Activated CD4-positive, alpha-beta T cell treated with anti-CD3 and anti-CD28 coated beads, Interleukin-2, amount 10 ng/mL, durations not matched to agents 7 days and 5 days (primary cell): ENCODE measurements around the gene RPS21. TPM values are rescaled to one million over a fixed set of nuclear protein-coding genes. Genes with fewer than 3 reads are reported as not detected.

Experiments
- CTCF ChIA-PET: fragments of 350-600 bp; sonication (Branson Sonifier 250); formaldehyde crosslinking; loops from one replicate; lab custom pipeline; 2021; ENCODE audit warnings: antibody characterized with exemption; lab: Charles Lee
- POLR2A ChIA-PET: fragments of 350-600 bp; sonication (Branson Sonifier 250); formaldehyde crosslinking; loops from one replicate; lab custom pipeline; 2021; ENCODE audit warnings: antibody characterized with exemption; lab: Charles Lee
- DNase-seq: peaks from one replicate; pipeline ENCODE4 v3.0.0-alpha.2; 2020
- H3K27ac Mint-ChIP-seq: one replicate; pipeline ENCODE4 v1.8.0; 2021; ENCODE audit warnings: mild to moderate bottlenecking, moderate library complexity, mixed read lengths
- H3K27me3 Mint-ChIP-seq: one replicate; pipeline ENCODE4 v1.8.0; 2021; ENCODE audit warnings: mixed read lengths
- H3K36me3 Mint-ChIP-seq: one replicate; pipeline ENCODE4 v1.8.0; 2021; ENCODE audit warnings: low read depth, mixed read lengths
- H3K4me1 Mint-ChIP-seq: one replicate; pipeline ENCODE4 v1.8.0; 2021; ENCODE audit warnings: mixed read lengths
- H3K4me3 Mint-ChIP-seq: one replicate; pipeline ENCODE4 v1.8.0; 2021; ENCODE audit warnings: mild to moderate bottlenecking, moderate library complexity, mixed read lengths
- H3K9me3 Mint-ChIP-seq: one replicate; pipeline ENCODE4 v1.8.0; 2021; ENCODE audit warnings: mixed read lengths
- total RNA-seq, 2 experiments: library from RNA; stranded (reverse); gene quantifications; one replicate each; pipeline ENCODE4 v1.2.3, GENCODE V29; 2021

Gene RPS21
- total RNA-seq, 2 experiments from 2014 or later = 1,391 to 1,979 TPM

- H3K9me3 Mint-ChIP-seq = no peaks in the 10 kb centered on the region
- POLR2A ChIA-PET = no interaction called here
Observed at GRCh38 chr20:62356589-62357186, 30.2 kb upstream of the RPS21 start.

GRCh38 chr20:62357187-62357667 lies 29.7 kb upstream of the RPS21 start:
- ChIA-PET POLR2A (no interaction called here), CTCF (no interaction called here)
- Mint-ChIP-seq H3K36me3 (no peaks in the 10 kb centered on the region), H3K27me3 (no peaks in the 10 kb centered on the region), H3K9me3 (no peaks in the 10 kb centered on the region), H3K4me1 (no peaks in the 10 kb centered on the region), H3K27ac (no peak overlapping the region), H3K4me3 (no peak overlapping the region)
- no peak for DNase-seq

More at GRCh38 chr20:62356589-62357186, 30.2 kb upstream of the RPS21 start:
- no peaks in the 10 kb centered on the region for H3K4me1 Mint-ChIP-seq
- no peak overlapping the region for H3K27ac Mint-ChIP-seq
- H3K36me3 Mint-ChIP-seq = no peaks in the 10 kb centered on the region
- no peak for DNase-seq
- no peak overlapping the region for H3K4me3 Mint-ChIP-seq
- CTCF ChIA-PET = no interaction called here
- H3K27me3 Mint-ChIP-seq = no peaks in the 10 kb centered on the region

GRCh38 chr20:62357681-62358080 lies 29.2 kb upstream of the RPS21 start:
- Mint-ChIP-seq H3K36me3 (no peaks in the 10 kb centered on the region), H3K4me1 (no peaks in the 10 kb centered on the region), H3K9me3 (no peaks in the 10 kb centered on the region), H3K27me3 (no peaks in the 10 kb centered on the region), H3K4me3 (no peak overlapping the region), H3K27ac (no peak overlapping the region)
- no peak for DNase-seq
- ChIA-PET POLR2A (no interaction called here), CTCF (no interaction called here)

DNA sequence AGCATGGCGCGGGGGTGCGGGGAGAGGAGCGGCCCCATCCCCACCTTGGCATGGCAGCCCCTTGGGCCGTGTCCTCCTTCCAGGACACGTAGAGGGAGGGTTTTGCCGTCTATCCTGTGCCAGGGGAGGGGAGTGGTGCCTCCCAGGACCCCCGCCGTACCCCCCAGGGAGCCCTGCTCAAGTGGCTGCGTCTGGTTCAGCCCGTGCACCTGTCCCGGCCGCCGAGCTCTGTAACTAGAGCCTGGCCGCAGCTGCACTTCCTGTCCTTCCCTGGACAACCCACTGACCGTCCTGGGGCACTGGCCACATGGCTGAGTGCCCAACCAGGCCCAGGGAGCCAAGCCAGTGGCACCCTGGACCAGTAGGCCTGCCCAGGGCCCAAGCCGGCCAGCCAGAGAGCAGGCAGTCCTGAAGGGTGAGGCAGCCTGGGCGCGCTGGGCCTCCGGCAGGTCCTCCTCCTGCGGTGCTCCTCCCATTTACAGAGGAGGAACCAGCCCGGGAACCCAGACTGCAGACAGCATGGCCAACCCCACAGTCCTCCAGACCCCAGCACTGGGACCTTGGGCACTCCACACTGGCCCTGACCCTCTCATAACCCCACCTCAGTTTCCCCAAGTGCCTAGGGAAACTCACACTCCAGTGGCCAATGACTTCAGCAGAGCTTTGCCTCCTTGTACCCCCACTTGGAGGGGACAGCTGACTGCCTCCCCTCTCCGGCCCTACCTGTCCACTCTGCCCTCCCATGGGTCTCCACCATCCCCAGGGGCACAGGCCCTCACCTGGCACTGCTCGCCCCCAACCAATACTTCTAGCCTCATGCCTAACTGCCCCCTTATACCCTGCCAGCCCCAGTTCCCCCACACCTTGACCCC lies 28.5 kb upstream of the RPS21 start:
- Mint-ChIP-seq H3K4me3 (no peak overlapping the region), H3K9me3 (no peaks in the 10 kb centered on the region), H3K27ac (no peak overlapping the region), H3K4me1 (no peaks in the 10 kb centered on the region), H3K36me3 (no peaks in the 10 kb centered on the region), H3K27me3 (no peaks in the 10 kb centered on the region)
- CTCF ChIA-PET = no interaction called here
- DNase-seq = no peak
- POLR2A ChIA-PET = no interaction called here

GRCh38 chr20:62359043-62359490 lies 27.8 kb upstream of the RPS21 start:
- no peaks in the 10 kb centered on the region for H3K4me1 Mint-ChIP-seq
- CTCF ChIA-PET = no interaction called here
- no peaks in the 10 kb centered on the region for H3K9me3 Mint-ChIP-seq
- POLR2A ChIA-PET = no interaction called here
- no peaks in the 10 kb centered on the region for H3K27me3 Mint-ChIP-seq
- no peaks in the 10 kb centered on the region for H3K36me3 Mint-ChIP-seq
- DNase-seq = no peak
- no peak overlapping the region for H3K4me3 Mint-ChIP-seq
- H3K27ac Mint-ChIP-seq = no peak overlapping the region

DNA sequence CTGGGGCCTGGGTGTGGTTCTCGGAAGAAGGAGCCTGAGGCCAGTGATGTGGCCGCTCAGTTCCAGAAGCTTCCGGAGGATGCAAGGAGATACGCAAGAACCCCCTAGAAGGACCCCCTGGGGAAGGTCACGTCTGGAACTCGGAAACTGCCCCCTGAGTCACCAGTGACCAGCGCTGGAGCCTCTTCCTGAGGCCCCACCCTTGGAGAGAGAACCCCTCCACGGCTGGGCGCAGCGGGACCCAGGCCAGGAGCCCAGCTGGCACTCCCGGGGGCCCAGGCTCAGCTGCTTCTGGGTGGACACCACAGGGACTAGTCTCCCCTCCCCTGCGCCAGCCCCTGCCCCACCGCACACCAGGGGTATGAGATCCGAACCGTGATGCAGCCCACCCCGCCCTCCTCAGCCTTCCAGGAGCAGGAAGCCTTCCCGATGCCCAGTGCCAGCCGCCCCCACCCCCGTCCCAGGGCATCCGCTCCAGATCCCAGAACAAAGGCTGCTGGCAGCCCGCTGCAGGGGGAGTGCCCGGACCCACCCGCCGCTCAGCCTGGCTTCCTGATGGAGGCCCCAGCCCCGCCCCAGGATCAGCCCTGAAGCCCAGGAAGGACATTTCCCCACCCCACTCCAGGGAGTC lies 27.3 kb upstream of the RPS21 start:
- no peak overlapping the region for H3K27ac Mint-ChIP-seq
- H3K4me3 Mint-ChIP-seq = no peak overlapping the region
- peaks cover under 1% of the 10 kb centered on the region for H3K27me3 Mint-ChIP-seq
- ChIA-PET POLR2A (no interaction called here), CTCF (no interaction called here)
- H3K36me3 Mint-ChIP-seq = no peaks in the 10 kb centered on the region
- no peaks in the 10 kb centered on the region for H3K9me3 Mint-ChIP-seq
- no peak for DNase-seq
- no peaks in the 10 kb centered on the region for H3K4me1 Mint-ChIP-seq

DNA sequence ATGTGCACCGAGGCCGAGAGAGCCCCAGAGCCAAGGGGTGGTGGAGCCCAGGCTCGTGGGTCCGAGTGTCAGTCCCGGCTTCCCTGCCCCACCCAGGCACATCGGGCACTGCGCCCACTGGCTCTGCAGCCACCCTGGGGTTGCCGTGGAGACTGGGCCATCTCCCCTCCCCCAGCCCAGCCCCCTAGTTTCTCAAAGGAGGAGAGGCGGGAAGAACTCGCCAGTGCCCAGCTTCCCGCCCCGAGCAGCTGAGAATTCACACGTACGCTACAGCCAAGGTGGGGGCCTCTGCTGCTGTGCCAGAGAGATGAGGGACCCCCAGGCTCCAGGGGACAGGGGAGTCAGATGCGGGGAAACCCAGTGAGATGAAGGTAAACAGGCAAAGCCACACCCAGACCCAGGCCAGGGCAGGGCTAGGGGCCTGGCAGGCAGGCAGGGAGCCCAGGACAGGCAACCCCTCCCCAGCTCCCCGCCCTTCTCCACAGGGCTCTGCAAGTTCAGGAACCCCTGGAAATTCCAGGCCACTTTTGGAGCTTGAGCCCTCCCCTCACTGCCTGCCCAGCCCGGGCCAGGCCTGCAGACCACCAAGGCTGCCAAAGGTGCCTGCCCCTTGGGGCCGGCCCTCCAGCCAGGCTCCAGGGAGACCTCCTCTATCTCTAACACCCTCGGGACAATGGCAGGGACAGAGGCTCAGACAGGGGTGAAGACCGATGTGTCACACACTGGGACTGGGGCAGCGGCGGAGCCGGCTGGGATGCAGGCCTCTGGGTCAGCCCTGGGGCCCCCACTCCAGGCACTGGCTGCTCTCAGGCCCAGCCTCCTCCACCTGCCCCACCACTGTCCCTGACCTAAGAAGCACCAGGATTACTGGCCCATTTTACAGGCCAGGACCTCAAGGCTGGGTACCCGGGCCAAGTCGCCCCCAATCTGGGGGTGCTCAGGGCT lies 25.8 kb upstream of the RPS21 start:
- H3K9me3 Mint-ChIP-seq = no peaks in the 10 kb centered on the region
- H3K4me3 Mint-ChIP-seq = no peak overlapping the region
- H3K27me3 Mint-ChIP-seq = peaks cover 9% of the 10 kb centered on the region
- ChIA-PET CTCF (no interaction called here), POLR2A (no interaction called here)
- H3K4me1 Mint-ChIP-seq = no peaks in the 10 kb centered on the region
- H3K27ac Mint-ChIP-seq = no peak overlapping the region
- DNase-seq = no peak
- H3K36me3 Mint-ChIP-seq = no peaks in the 10 kb centered on the region

DNA sequence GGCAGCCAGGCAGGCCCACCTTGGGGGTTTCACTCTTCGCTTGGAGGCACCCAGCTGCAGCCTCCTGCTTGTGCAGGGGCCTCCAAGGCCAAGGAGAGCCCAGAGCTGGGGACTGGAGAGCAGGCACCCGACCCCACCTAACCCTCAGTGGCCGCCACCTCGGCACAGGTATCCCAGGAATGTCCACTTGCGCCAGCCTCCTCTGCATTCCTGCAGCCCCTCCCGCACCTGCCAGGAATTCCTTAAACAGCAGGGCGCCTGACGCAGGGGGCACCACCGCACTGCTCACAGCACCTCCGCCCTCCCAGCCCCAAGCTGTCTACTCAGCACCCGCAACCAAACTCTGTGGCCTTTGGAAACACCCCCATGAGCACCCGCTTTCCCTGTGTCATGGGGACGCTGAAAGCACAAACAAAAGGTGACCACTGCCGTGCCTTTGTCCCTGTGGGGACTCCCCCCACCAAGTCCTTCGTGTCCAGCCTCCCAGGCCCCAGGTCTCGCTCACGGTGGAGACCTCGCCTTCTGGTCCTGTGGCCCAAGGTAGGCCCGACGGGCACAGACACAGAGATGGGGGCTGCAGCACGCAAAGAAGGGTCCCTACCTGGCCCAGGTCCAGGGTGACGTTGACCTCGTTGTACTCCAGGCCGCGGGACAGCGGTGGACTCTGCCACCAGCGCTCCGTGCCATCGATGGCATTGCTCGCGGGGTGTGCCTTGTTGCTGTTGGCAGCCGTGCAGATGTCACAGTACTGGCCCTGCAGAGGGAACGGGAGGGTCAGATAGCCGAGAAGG lies 24.9 kb upstream of the RPS21 start:
- Mint-ChIP-seq H3K27ac (no peak overlapping the region), H3K9me3 (no peaks in the 10 kb centered on the region), H3K36me3 (no peaks in the 10 kb centered on the region), H3K27me3 (peaks cover 9% of the 10 kb centered on the region), H3K4me1 (no peaks in the 10 kb centered on the region), H3K4me3 (no peak overlapping the region)
- ChIA-PET POLR2A (no interaction called here), CTCF (no interaction called here)
- DNase-seq = no peak

- H3K36me3 Mint-ChIP-seq = no peaks in the 10 kb centered on the region
- no peak overlapping the region for H3K27ac Mint-ChIP-seq
- CTCF ChIA-PET = interaction anchor here (1.1 kb wide), 1 partner anchor 13 kb away, joined by 3 read pairs; no protein-coding TSS in a partner anchor
Observed at GRCh38 chr20:62362590-62362940, 24.3 kb upstream of the RPS21 start.

GRCh38 chr20:62362991-62363919 lies 23.6 kb upstream of the RPS21 start:
- Mint-ChIP-seq H3K27me3 (peaks cover 15% of the 10 kb centered on the region), H3K27ac (no peak overlapping the region), H3K4me1 (no peaks in the 10 kb centered on the region), H3K9me3 (no peaks in the 10 kb centered on the region), H3K4me3 (no peak overlapping the region), H3K36me3 (no peaks in the 10 kb centered on the region)
- DNase-seq = no peak
- POLR2A ChIA-PET = no interaction called here
- CTCF ChIA-PET = interaction anchor here (1.1 kb wide), 1 partner anchor 12 kb away, joined by 3 read pairs; no protein-coding TSS in a partner anchor

More at GRCh38 chr20:62362590-62362940, 24.3 kb upstream of the RPS21 start:
- Mint-ChIP-seq H3K27me3 (peaks cover 10% of the 10 kb centered on the region), H3K9me3 (no peaks in the 10 kb centered on the region), H3K4me3 (no peak overlapping the region), H3K4me1 (no peaks in the 10 kb centered on the region)
- POLR2A ChIA-PET = no interaction called here
- no peak for DNase-seq
